Measurements from ENCODE around the gene SYT1. TPM values are rescaled to one million over a fixed set of nuclear protein-coding genes. Genes with fewer than 3 reads are reported as not detected.

The SYT1 gene
- polyA plus RNA-seq, 1 experiment, result 6.8 TPM

GRCh38 chr12:79143803-79144202 is 279.2 kb downstream of the SYT1 start:
- ChIA-PET CTCF (no interaction called here), POLR2A (no interaction called here)
- H3K27me3 ChIP-seq (ENCODE audit: control insufficient read depth, insufficient read depth, low read length), result no peaks in the 10 kb centered on the region
- H3K9me3 ChIP-seq (ENCODE audit: control insufficient read depth, insufficient read depth, low read length), result no peaks in the 10 kb centered on the region
- H3K4me3 ChIP-seq (ENCODE audit: low read depth, low read length), result no peak overlapping the region
- TF ChIP-seq CTCF (IDR thresholded peaks at IDR 0.05; ENCODE audit: low read depth, low read length), result no peak
- no peak overlapping the region for H3K27ac ChIP-seq (ENCODE audit: low read depth, low read length)
- DNase-seq (ENCODE audit: low read depth, low spot score), result no peak

GRCh38 chr12:79151956-79152355 is 287.4 kb downstream of the SYT1 start:
- POLR2A ChIA-PET, result no interaction called here
- no peaks in the 10 kb centered on the region for H3K27me3 ChIP-seq (ENCODE audit: control insufficient read depth, insufficient read depth, low read length)
- no peak for TF ChIP-seq CTCF (IDR thresholded peaks at IDR 0.05; ENCODE audit: low read depth, low read length)
- CTCF ChIA-PET, result interaction anchor here (0.6 to 0.7 kb wide), 2 partner anchors 486 to 759 kb away, joined by 5 to 6 read pairs; no protein-coding TSS in a partner anchor
- no peaks in the 10 kb centered on the region for H3K9me3 ChIP-seq (ENCODE audit: control insufficient read depth, insufficient read depth, low read length)
- no peak overlapping the region for H3K27ac ChIP-seq (ENCODE audit: low read depth, low read length)
- DNase-seq (ENCODE audit: low read depth, low spot score), result peak; percentile 10
- H3K4me3 ChIP-seq (ENCODE audit: low read depth, low read length), result no peak overlapping the region

GRCh38 chr12:79155683-79156082 is 291.1 kb downstream of the SYT1 start:
- CTCF ChIA-PET, result no interaction called here
- peak; percentile 4 for DNase-seq (ENCODE audit: low read depth, low spot score)
- no peak for TF ChIP-seq CTCF (IDR thresholded peaks at IDR 0.05; ENCODE audit: low read depth, low read length)
- H3K9me3 ChIP-seq (ENCODE audit: control insufficient read depth, insufficient read depth, low read length), result no peaks in the 10 kb centered on the region
- no peak overlapping the region for H3K27ac ChIP-seq (ENCODE audit: low read depth, low read length)
- no peak overlapping the region for H3K4me3 ChIP-seq (ENCODE audit: low read depth, low read length)
- POLR2A ChIA-PET, result no interaction called here
- H3K27me3 ChIP-seq (ENCODE audit: control insufficient read depth, insufficient read depth, low read length), result no peaks in the 10 kb centered on the region

- Histone ChIP-seq H3K27me3 (ENCODE audit: control insufficient read depth, insufficient read depth, low read length) (no peaks in the 10 kb centered on the region), H3K27ac (ENCODE audit: low read depth, low read length) (no peak overlapping the region), H3K4me3 (ENCODE audit: low read depth, low read length) (no peak overlapping the region), H3K9me3 (ENCODE audit: control insufficient read depth, insufficient read depth, low read length) (no peaks in the 10 kb centered on the region)
- ChIA-PET CTCF (no interaction called here), POLR2A (no interaction called here)
- no peak for TF ChIP-seq CTCF (IDR thresholded peaks at IDR 0.05; ENCODE audit: low read depth, low read length)
- no peak for DNase-seq (ENCODE audit: low read depth, low spot score)
Observed at GRCh38 chr12:79156846-79157463, 292.4 kb downstream of the SYT1 start.

GRCh38 chr12:79161249-79161934 is 296.8 kb downstream of the SYT1 start:
- H3K4me3 ChIP-seq (ENCODE audit: low read depth, low read length), result no peak overlapping the region
- H3K27me3 ChIP-seq (ENCODE audit: control insufficient read depth, insufficient read depth, low read length), result no peaks in the 10 kb centered on the region
- no peak for TF ChIP-seq CTCF (IDR thresholded peaks at IDR 0.05; ENCODE audit: low read depth, low read length)
- ChIA-PET POLR2A (no interaction called here), CTCF (interaction anchor here (1.1 to 2.3 kb wide), 2 partner anchors 13 kb away, joined by 3 to 11 read pairs; no protein-coding TSS in a partner anchor)
- no peaks in the 10 kb centered on the region for H3K9me3 ChIP-seq (ENCODE audit: control insufficient read depth, insufficient read depth, low read length)
- DNase-seq (ENCODE audit: low read depth, low spot score), result no peak
- no peak overlapping the region for H3K27ac ChIP-seq (ENCODE audit: low read depth, low read length)
